ENCODE results near the gene KCNMA1. TPM values are rescaled to one million over a fixed set of nuclear protein-coding genes. Genes with fewer than 3 reads are reported as not detected.

Gene KCNMA1
- total and polyA plus RNA-seq, 9 of the 15 experiments (the other 6 are each of a cell fraction or from before 2014, with no cell fraction given), result 0.01 to 0.95 (median 0.15) TPM; not detected in 4

DNA sequence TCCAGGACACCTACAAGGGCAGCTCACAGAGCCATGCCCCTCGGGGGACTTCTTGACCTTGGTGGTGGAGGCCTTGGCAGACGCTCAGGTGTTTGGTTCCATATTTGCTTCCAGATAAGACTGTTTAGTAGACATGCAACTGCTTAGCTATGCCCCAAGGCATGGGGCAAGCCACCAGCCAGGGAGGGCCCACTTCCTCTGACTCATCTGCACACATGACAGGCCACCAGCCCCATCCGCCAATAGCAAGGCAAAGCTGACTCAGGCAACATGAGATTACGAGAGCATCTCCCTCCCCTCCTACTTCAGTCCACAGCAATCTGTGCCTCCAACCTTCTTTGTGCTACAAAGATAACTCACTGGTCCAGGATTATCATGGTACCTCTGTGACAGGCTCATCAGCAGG, 54.9 kb downstream of the KCNMA1 start (continued):
- TF ChIP-seq TOE1 (IDR thresholded peaks at IDR 0.05; ENCODE audit: borderline replicate concordance) (peak; percentile 46; the same call in 1 of the 2 replicates), TOE1 (CRISPR knock-in tag; IDR thresholded peaks at IDR 0.05; ENCODE audit: borderline replicate concordance, low read depth) (no peak), BRCA1 (IDR thresholded peaks at IDR 0.05) (no peak), BRCA1 (CRISPR knock-in tag; IDR thresholded peaks at IDR 0.05) (no peak), NONO (IDR thresholded peaks at IDR 0.05; ENCODE audit: low read depth in 2 of 2, low read length in 1 of 2) (no peak), FOS (IDR thresholded peaks at IDR 0.05; ENCODE audit: extremely low read depth, insufficient read length) (peak; percentile 56), ZNF24 (IDR thresholded peaks at IDR 0.05) (no peak), ZEB2 (IDR thresholded peaks at IDR 0.05) (peak; percentile 69; the same call in 1 of the 2 replicates), RBM34 (IDR thresholded peaks at IDR 0.05; ENCODE audit: borderline replicate concordance, insufficient read depth, low read length) (no peak), ZNF121 (CRISPR knock-in tag; conservative IDR thresholded peaks at IDR 0.05) (no peak), HDAC3 (IDR thresholded peaks at IDR 0.05; ENCODE audit: borderline replicate concordance, partially characterized antibody) (no peak), XRCC4 (IDR thresholded peaks at IDR 0.05; ENCODE audit: extremely low read depth, insufficient read depth, insufficient read length) (no peak), REST (IDR thresholded peaks at IDR 0.05; ENCODE audit: borderline replicate concordance) (peak; percentile 20; the same call in 1 of the 2 replicates), REST (CRISPR knock-in tag; IDR thresholded peaks at IDR 0.05; ENCODE audit: low read depth) (no peak), ARID2 (IDR thresholded peaks at IDR 0.05) (no peak), SMAD4 (CRISPR knock-in tag; conservative IDR thresholded peaks at IDR 0.05) (peak; percentile 77), THRA (IDR thresholded peaks at IDR 0.05) (no peak), TEAD1 (CRISPR knock-in tag; IDR thresholded peaks at IDR 0.05) (no peak; a peak in 1 of 4 replicates), RNF2 (IDR thresholded peaks at IDR 0.05) (no peak), TCF15 (CRISPR knock-in tag; IDR thresholded peaks at IDR 0.05) (no peak), MCM2 (IDR thresholded peaks at IDR 0.05; ENCODE audit: low read depth) (no peak), TGIF2 (CRISPR knock-in tag; IDR thresholded peaks at IDR 0.05) (no peak), ZNF146 (CRISPR knock-in tag; IDR thresholded peaks at IDR 0.05; ENCODE audit: unreplicated experiment) (no peak)
